Epithelial cell of proximal tubule (primary cell): ENCODE measurements around the gene GNG2. TPM values are rescaled to one million over a fixed set of nuclear protein-coding genes. Genes with fewer than 3 reads are reported as not detected.

Experiments used
- DNase-seq: peaks from one replicate; pipeline ENCODE4 v3.0.0-alpha.2; 2011; ENCODE audit warnings: low read depth
- H3K4me3 ChIP-seq: 2 replicates; pipeline ENCODE4 v1.5.1; 2011; ENCODE audit warnings: low read depth, mild to moderate bottlenecking, low read length
- total RNA-seq: library from RNA; depleted of rRNA; stranded (reverse); fragments of >200 nt; gene quantifications from 2 replicates; pipeline ENCODE4 v1.2.3, GENCODE V29; 2015
- TF ChIP-seq, protein P1 (sequence below): conservative IDR thresholded peaks from 2 replicates; pipeline ENCODE4 v1.5.1; 2012; ENCODE audit warnings: low read depth, mild to moderate bottlenecking, low read length

Gene GNG2
- total RNA-seq, 1 donor from 2014 or later: 2.5 TPM

DNA sequence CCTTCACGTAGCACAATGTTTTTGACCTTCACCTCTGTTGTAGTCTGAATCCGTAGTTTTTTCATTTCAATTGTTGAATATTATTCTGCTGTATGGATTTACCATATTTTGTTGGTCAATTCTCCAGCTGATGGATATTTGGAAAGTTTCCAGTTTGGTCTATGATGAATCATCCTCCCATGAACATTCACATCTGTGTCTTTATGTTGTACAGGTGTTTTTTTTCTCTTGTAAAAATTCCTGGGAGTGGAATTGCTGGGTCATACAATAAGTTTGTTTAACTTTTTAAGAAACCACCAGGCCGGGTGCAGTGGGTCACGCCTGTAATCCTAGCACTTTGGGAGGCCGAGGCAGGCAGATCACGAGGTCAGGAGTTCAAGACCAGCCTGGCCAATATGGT is 36.7 kb upstream of the GNG2 start:
- no peak for DNase-seq
- TF ChIP-seq, protein P1, sequence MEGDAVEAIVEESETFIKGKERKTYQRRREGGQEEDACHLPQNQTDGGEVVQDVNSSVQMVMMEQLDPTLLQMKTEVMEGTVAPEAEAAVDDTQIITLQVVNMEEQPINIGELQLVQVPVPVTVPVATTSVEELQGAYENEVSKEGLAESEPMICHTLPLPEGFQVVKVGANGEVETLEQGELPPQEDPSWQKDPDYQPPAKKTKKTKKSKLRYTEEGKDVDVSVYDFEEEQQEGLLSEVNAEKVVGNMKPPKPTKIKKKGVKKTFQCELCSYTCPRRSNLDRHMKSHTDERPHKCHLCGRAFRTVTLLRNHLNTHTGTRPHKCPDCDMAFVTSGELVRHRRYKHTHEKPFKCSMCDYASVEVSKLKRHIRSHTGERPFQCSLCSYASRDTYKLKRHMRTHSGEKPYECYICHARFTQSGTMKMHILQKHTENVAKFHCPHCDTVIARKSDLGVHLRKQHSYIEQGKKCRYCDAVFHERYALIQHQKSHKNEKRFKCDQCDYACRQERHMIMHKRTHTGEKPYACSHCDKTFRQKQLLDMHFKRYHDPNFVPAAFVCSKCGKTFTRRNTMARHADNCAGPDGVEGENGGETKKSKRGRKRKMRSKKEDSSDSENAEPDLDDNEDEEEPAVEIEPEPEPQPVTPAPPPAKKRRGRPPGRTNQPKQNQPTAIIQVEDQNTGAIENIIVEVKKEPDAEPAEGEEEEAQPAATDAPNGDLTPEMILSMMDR: no peak
- no peak overlapping the region for H3K4me3 ChIP-seq

DNA sequence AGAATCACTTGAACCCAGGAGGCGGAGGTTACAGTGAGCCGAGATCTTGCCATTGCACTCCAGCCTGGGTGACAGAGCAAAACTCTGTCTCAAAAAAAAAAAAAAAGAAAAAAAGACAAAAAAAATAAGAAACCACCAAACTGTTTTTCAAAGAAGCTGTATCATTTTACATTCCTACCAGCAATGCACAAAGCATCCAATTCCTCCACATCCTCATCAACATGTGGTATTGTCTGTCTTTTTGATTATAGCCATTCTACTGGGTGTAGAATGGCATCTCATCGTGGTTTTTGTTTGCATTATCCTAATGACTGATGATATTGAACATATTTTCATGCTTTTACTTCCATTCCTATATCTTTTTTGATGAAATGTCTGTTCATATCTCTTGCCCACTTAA is 36.2 kb upstream of the GNG2 start:
- DNase-seq: no peak
- TF ChIP-seq, protein P1: no peak
- H3K4me3 ChIP-seq: no peak overlapping the region

DNA sequence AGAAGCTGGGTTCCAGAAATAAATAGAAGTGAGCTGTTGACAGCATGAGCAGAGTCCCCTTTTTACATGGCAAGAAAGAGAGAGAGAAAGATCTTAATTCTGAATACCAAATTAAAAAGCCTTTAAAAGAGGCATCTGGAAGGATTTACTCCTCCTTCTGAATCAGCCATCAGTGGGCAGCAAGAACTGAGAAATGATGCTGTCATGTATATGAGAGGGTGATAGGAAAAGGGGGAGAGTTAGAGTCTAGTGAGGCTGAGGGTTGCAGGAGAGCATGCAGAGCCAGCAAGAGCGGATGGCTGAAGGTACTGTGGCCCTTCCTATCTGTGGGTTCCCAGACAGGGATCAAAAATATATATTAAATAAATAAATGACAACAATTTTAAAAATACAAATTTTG is 34.5 kb upstream of the GNG2 start:
- TF ChIP-seq, protein P1: no peak
- no peak overlapping the region for H3K4me3 ChIP-seq

DNA sequence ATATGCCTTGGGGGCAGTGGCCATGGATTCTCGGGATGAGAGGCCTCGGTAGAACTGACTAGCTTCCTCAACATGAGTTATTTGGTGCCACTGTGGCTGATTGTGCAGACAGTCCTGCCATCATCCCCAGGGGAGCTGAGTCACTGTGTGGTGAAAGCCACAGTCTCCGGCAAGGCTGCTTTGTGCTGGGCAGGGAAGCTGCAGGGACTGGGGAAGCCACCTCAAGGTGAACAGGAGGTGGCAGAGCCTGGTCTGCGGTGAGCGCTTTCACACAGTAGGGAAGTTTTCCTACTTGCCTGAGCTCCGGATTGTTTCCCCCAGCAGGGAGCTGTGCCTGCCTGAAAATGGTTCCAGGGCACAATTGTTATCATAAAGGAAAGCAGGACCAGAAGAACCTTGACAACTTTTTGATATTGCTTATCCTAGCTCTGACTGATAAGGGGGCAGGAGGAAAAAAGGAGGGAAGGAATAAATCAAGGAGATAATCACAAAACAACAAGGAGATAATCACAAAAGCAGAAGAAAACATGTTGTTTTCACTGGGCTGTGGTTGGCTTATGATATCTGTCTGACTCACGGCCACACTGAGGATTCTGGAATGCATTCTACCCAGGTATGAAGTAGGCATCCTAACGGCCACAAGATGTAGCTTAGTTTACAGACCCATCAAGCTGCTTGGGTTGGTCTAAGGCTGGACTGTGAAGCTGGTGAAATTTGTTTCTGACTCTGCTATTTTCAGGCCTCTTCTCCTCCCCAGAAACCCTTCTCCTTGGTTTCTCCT is 32.2 kb upstream of the GNG2 start:
- DNase-seq: no peak
- H3K4me3 ChIP-seq: no peak overlapping the region
- TF ChIP-seq, protein P1: no peak

More for the DNA sequence above, 34.5 kb upstream of the GNG2 start:
- no peak for DNase-seq

DNA sequence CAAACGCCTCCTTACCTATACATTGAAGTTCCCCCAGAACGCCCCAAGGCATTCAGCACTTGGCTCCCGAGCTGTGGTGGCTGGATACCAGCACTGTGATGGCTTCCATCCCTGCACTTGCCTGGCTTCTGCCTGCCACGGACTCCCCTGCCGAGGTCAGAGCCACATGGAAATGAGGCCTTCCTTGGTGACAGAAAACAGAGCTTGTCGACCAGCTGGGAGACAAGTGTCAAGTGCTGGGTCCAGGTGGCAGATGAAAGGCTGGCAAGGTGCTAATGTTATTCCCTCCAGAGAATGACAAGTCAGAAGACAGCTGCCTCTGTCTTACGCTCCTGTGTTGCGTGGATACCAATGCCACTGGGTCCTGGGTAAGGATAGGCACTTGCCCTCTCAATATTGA is 26.2 kb upstream of the GNG2 start:
- TF ChIP-seq, protein P1: no peak
- H3K4me3 ChIP-seq: no peak overlapping the region

DNA sequence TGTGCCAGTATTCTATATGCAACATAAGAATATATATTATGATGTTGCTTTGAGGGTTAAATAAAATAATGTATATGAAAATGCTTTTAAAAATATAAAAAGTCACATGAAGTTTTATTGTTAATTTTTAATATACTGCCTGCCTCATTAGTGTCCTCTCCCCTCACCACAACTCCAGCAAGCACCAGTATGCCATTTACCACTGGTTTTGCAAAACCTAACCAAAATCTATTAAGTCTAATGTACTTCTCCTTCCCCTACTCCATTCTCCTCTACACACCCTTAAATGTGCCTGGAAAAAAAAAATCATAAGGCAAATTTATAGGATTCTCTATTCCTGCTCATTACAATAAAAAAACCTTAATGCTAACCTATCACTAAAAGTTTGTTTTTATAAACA is 24.0 kb upstream of the GNG2 start:
- no peak overlapping the region for H3K4me3 ChIP-seq
- TF ChIP-seq, protein P1: no peak
- no peak for DNase-seq

More for the DNA sequence above, 26.2 kb upstream of the GNG2 start:
- no peak for DNase-seq
